ENCODE measurements around the gene CDAN1. TPM values are rescaled to one million over a fixed set of nuclear protein-coding genes. Genes with fewer than 3 reads are reported as not detected.
"Not testable (repeated sequence)": the region's sequence is repeated elsewhere in the genome, so short reads cannot be mapped to it uniquely, and the experiment has no call there.

CDAN1 gene
- total RNA-seq, 4 donors from 2014 or later, result 8.9 to 12.8 (median 11.3) TPM

- no peak overlapping the region for H3K27ac ChIP-seq (replicated peaks in 1 of 4)
- H3K27me3 ChIP-seq, result no peaks in the 10 kb centered on the region
- DNase-seq (ENCODE audit: extremely low spot score), result no peak
- WGBS, result 90% methylated on average over 4 of the region's 4 CpGs
- no peak overlapping the region for H3K4me3 ChIP-seq
- no peak for TF ChIP-seq POLR2A (IDR thresholded peaks at IDR 0.05; ENCODE audit: low read depth)
- no peak for TF ChIP-seq POLR2AphosphoS5 (IDR thresholded peaks at IDR 0.05)
- no peak for TF ChIP-seq CTCF (IDR thresholded peaks at IDR 0.05)
- TF ChIP-seq EP300 (IDR thresholded peaks at IDR 0.05), result no peak
- intact Hi-C loops (cut with DNase I), result no loop called here
- no peaks in the 10 kb centered on the region for H3K4me1 ChIP-seq
- peaks cover 47 to 100% (median 96%) of the 10 kb centered on the region in 4 donors for H3K36me3 ChIP-seq
- no peaks in the 10 kb centered on the region for H3K9me3 ChIP-seq
These were observed 49.2 kb downstream of the CDAN1 start for GRCh38 chr15:42687740-42688139.

GRCh38 chr15:42686281-42686680, 50.6 kb downstream of the CDAN1 start:
- 97% methylated on average over 8 of the region's 8 CpGs for WGBS
- Histone ChIP-seq H3K27ac (replicated peaks in 1 of 4) (no peak overlapping the region), H3K4me1 (no peaks in the 10 kb centered on the region), H3K4me3 (no peak overlapping the region), H3K9me3 (no peaks in the 10 kb centered on the region), H3K36me3 (peaks cover 48 to 100% (median 96%) of the 10 kb centered on the region in 4 donors), H3K27me3 (no peaks in the 10 kb centered on the region)
- no peak for DNase-seq (ENCODE audit: extremely low spot score)
- intact Hi-C loops (cut with DNase I), result no loop called here
- no peak for TF ChIP-seq POLR2A (IDR thresholded peaks at IDR 0.05; ENCODE audit: low read depth)
- no peak for TF ChIP-seq CTCF (IDR thresholded peaks at IDR 0.05)
- no peak for TF ChIP-seq EP300 (IDR thresholded peaks at IDR 0.05)
- TF ChIP-seq POLR2AphosphoS5 (IDR thresholded peaks at IDR 0.05), result no peak

- intact Hi-C loops (cut with DNase I), result no loop called here
- WGBS, result 89% methylated on average over 6 of the region's 6 CpGs
- peaks cover 75 to 100% (median 97%) of the 10 kb centered on the region in 4 donors for H3K36me3 ChIP-seq
- no peaks in the 10 kb centered on the region for H3K9me3 ChIP-seq
- H3K27ac ChIP-seq (replicated peaks in 1 of 4), result no peak overlapping the region
- DNase-seq (ENCODE audit: extremely low spot score), result no peak
- H3K4me1 ChIP-seq, result peaks cover 0 to 19% (median 6%) of the 10 kb centered on the region in 4 donors
- H3K27me3 ChIP-seq, result no peaks in the 10 kb centered on the region
- TF ChIP-seq EP300 (IDR thresholded peaks at IDR 0.05) (no peak), POLR2AphosphoS5 (IDR thresholded peaks at IDR 0.05) (no peak), CTCF (IDR thresholded peaks at IDR 0.05) (no peak), POLR2A (IDR thresholded peaks at IDR 0.05; ENCODE audit: low read depth) (no peak)
- no peak overlapping the region for H3K4me3 ChIP-seq
These were observed 55.8 kb downstream of the CDAN1 start for GRCh38 chr15:42681119-42681518.

- peaks cover 0 to 19% (median 6%) of the 10 kb centered on the region in 4 donors for H3K4me1 ChIP-seq
- H3K9me3 ChIP-seq; DNase-seq (ENCODE audit: extremely low spot score); H3K4me3 ChIP-seq; H3K27me3 ChIP-seq; H3K27ac ChIP-seq (replicated peaks in 1 of 4); intact Hi-C loops (cut with DNase I): not testable (repeated sequence)
- peaks cover 77 to 100% (median 97%) of the 10 kb centered on the region in 4 donors for H3K36me3 ChIP-seq
- 91% methylated on average over 5 of the region's 5 CpGs for WGBS
These were observed 56.8 kb downstream of the CDAN1 start for GRCh38 chr15:42680142-42680482.

- TF ChIP-seq CTCF (IDR thresholded peaks at IDR 0.05) (no peak), POLR2A (IDR thresholded peaks at IDR 0.05; ENCODE audit: low read depth) (no peak), POLR2AphosphoS5 (IDR thresholded peaks at IDR 0.05) (no peak), EP300 (IDR thresholded peaks at IDR 0.05) (no peak)
- Histone ChIP-seq H3K9me3 (no peaks in the 10 kb centered on the region), H3K4me3 (no peak overlapping the region), H3K36me3 (peaks cover 77 to 100% (median 97%) of the 10 kb centered on the region in 4 donors), H3K27ac (replicated peaks in 1 of 4) (no peak overlapping the region), H3K27me3 (no peaks in the 10 kb centered on the region), H3K4me1 (peaks cover 0 to 19% (median 6%) of the 10 kb centered on the region in 4 donors)
- DNase-seq (ENCODE audit: extremely low spot score), result no peak
- WGBS, result 90% methylated on average over 7 of the region's 7 CpGs
- intact Hi-C loops (cut with DNase I), result no loop called here
These were observed 57.4 kb downstream of the CDAN1 start for GRCh38 chr15:42679285-42680141.
